NB4 (cell line): ENCODE data around the gene SSNA1.

Source experiments
- CTCF ChIP-seq: IDR thresholded peaks from one replicate; pipeline ENCODE4 v1.5.1; 2012; ENCODE audit warnings: low read depth, low read length
- POLR2A ChIP-seq: IDR thresholded peaks from 2 replicates; pipeline ENCODE4 v1.6.1; 2011; ENCODE audit warnings: mild to moderate bottlenecking; ENCODE audit not compliant: insufficient read length; ENCODE audit errors: extremely low read depth

- TF ChIP-seq POLR2A: no peak
- no peak for TF ChIP-seq CTCF
Observed at GRCh38 chr9:137202966-137203365, 14.5 kb downstream of the SSNA1 start.
